OCI-LY7 (cell line): ENCODE measurements around the gene SEC14L1. TPM values are rescaled to one million over a fixed set of nuclear protein-coding genes. Genes with fewer than 3 reads are reported as not detected.

Experiments
- BruUV-seq: library from RNA; stranded (reverse); fragments of 400-500 nt; replicated peaks from 2 replicates; lab custom pipeline; 2021; lab: Mats Ljungman, UMichigan
- CTCF ChIA-PET: fragments of 300-600 bp; sonication (Branson Sonifier 250); formaldehyde crosslinking; loops from one replicate; lab custom pipeline; 2022; ENCODE audit warnings: antibody characterized with exemption; ENCODE audit not compliant: unreplicated experiment; lab: Charles Lee
- POLR2A ChIA-PET: fragments of 300-600 bp; sonication (Branson Sonifier 250); formaldehyde crosslinking; loops from one replicate; lab custom pipeline; 2022; ENCODE audit warnings: antibody characterized with exemption; lab: Charles Lee
- DNase-seq: peaks from one replicate; pipeline ENCODE4 v3.0.0-alpha.2; 2015; ENCODE audit warnings: low spot score
- H2AFZ ChIP-seq: fragments of 200-600 bp; sonication (generic), shearing (Covaris generic); 2 replicates; pipeline ENCODE4 v1.6.1; 2014; ENCODE audit warnings: mild to moderate bottlenecking, antibody characterized with exemption, low read length, moderate library complexity
- H3K27ac ChIP-seq: fragments of 200-600 bp; sonication (generic); 2 replicates; pipeline ENCODE4 v1.5.1; 2014; ENCODE audit warnings: mixed run types, low read depth, mild to moderate bottlenecking, moderate library complexity, low read length, inconsistent platforms; ENCODE audit not compliant: poor library complexity, severe bottlenecking
- H3K36me3 ChIP-seq: fragments of 200-600 bp; sonication (generic); 2 replicates; pipeline ENCODE4 v1.6.1; 2014; ENCODE audit warnings: mild to moderate bottlenecking, antibody characterized with exemption, low read length, moderate library complexity, mixed read lengths; ENCODE audit not compliant: insufficient read depth
- H3K4me1 ChIP-seq: fragments of 200-600 bp; sonication (generic); 2 replicates; pipeline ENCODE4 v1.5.1; 2014; ENCODE audit warnings: mild to moderate bottlenecking, low read length; ENCODE audit not compliant: insufficient read depth, poor library complexity, severe bottlenecking
- H3K4me2 ChIP-seq: fragments of 200-600 bp; sonication (generic); 2 replicates; pipeline ENCODE4 v1.6.1; 2014; ENCODE audit warnings: mild to moderate bottlenecking, low read length
- H3K4me3 ChIP-seq: fragments of 200-600 bp; sonication (generic); 2 replicates; pipeline ENCODE4 v1.5.1; 2014; ENCODE audit warnings: mild to moderate bottlenecking, low read depth, low read length; ENCODE audit not compliant: poor library complexity, severe bottlenecking
- H3K79me2 ChIP-seq: fragments of 200-600 bp; sonication (generic); 2 replicates; pipeline ENCODE4 v1.6.1; 2016; ENCODE audit warnings: low read depth, mild to moderate bottlenecking, low read length, moderate library complexity, mixed read lengths; ENCODE audit not compliant: insufficient read depth
- H3K9me2 ChIP-seq: fragments of 200-600 bp; sonication (generic); 2 replicates; pipeline ENCODE4 v1.6.1; 2016; ENCODE audit warnings: mild to moderate bottlenecking, low read length, mixed read lengths; ENCODE audit not compliant: insufficient read depth
- H3K9me3 ChIP-seq: fragments of 200-600 bp; sonication (generic); 2 replicates; pipeline ENCODE4 v1.6.1; 2014; ENCODE audit warnings: mild to moderate bottlenecking, mixed run types, low read length, mixed read lengths
- H4K20me1 ChIP-seq: fragments of 200-600 bp; sonication (generic); 2 replicates; pipeline ENCODE4 v1.6.1; 2014; ENCODE audit warnings: mild to moderate bottlenecking, antibody characterized with exemption, low read length, moderate library complexity, mixed read lengths; ENCODE audit not compliant: insufficient read depth
- EZH2phosphoT487 ChIP-seq: fragments of 200-600 bp; sonication (generic); IDR thresholded peaks from 2 replicates; pipeline ENCODE4 v1.6.1; 2018; ENCODE audit warnings: low read depth, borderline replicate concordance, mild to moderate bottlenecking, mixed run types, antibody characterized with exemption, low read length, moderate library complexity, mixed read lengths
- intact Hi-C: fragments of 100-400 bp; cut with micrococcal nuclease; formaldehyde crosslinking; loops from one replicate; pipeline ENCODE4 v1.10.0; 2022; ENCODE audit not compliant: unreplicated experiment
- total RNA-seq, 2 experiments: library from RNA; depleted of rRNA in 1 of 2; stranded (reverse); fragments of >200 nt in 1 of 2; shearing (Covaris generic) in 1 of 2; gene quantifications; 2 replicates each; pipeline ENCODE4 v1.2.3, GENCODE V29; 2014 to 2022
- TF ChIP-seq, protein P1 (sequence below): fragments of 200-600 bp; sonication (generic); conservative IDR thresholded peaks from 2 replicates; pipeline ENCODE4 v1.5.1; 2014; ENCODE audit warnings: mild to moderate bottlenecking, antibody characterized with exemption, low read length, moderate library complexity, mixed read lengths

The SEC14L1 gene
- total RNA-seq, 2 experiments from 2014 or later, result 137 to 227 TPM

DNA sequence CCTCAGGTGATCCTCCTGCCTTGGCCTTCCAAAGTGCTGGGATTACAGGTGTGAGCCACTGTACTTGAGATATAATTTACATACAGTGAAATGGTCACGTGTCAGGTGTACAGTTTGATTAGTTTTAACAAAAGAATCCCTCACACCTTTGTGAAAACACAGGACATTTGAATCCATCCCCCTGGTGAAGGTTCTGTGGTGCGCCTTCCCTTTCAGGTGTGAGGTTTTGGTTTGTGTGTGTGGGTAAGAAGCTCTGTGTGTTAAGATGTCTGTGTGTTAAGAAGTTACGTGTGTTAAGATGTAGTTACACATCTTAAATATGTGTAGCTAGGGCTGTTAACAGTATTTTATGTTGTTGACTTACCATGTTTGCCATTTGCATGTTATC is 4.4 kb downstream of the SEC14L1 start:
- TF ChIP-seq, protein P1, sequence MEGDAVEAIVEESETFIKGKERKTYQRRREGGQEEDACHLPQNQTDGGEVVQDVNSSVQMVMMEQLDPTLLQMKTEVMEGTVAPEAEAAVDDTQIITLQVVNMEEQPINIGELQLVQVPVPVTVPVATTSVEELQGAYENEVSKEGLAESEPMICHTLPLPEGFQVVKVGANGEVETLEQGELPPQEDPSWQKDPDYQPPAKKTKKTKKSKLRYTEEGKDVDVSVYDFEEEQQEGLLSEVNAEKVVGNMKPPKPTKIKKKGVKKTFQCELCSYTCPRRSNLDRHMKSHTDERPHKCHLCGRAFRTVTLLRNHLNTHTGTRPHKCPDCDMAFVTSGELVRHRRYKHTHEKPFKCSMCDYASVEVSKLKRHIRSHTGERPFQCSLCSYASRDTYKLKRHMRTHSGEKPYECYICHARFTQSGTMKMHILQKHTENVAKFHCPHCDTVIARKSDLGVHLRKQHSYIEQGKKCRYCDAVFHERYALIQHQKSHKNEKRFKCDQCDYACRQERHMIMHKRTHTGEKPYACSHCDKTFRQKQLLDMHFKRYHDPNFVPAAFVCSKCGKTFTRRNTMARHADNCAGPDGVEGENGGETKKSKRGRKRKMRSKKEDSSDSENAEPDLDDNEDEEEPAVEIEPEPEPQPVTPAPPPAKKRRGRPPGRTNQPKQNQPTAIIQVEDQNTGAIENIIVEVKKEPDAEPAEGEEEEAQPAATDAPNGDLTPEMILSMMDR, result no peak
- TF ChIP-seq EZH2phosphoT487, result no peak
- BruUV-seq, result no TSS peak
- Histone ChIP-seq H3K9me2 (no peaks in the 10 kb centered on the region), H3K36me3 (peaks cover 81% of the 10 kb centered on the region), H3K9me3 (no peaks in the 10 kb centered on the region), H3K27ac (peak overlapping the region; percentile 95), H3K4me3 (peak overlapping the region; percentile 93), H3K4me2 (peak overlapping the region; percentile 87), H3K4me1 (peaks cover 75% of the 10 kb centered on the region), H4K20me1 (peaks cover 21% of the 10 kb centered on the region; the same call in 1 of the 2 replicates), H3K79me2 (peaks cover 84% of the 10 kb centered on the region), H2AFZ (no peak overlapping the region)
- intact Hi-C loops, result loop anchor here (10.0 kb wide), 1 partner anchor 260 kb away; no protein-coding TSS in a partner anchor
- peak; percentile 54 for DNase-seq
- ChIA-PET POLR2A (interaction anchor here (0.5 to 2.1 kb wide), 8 partner anchors 9 to 583 kb away, joined by 3 to 9 read pairs (median 3); no protein-coding TSS in a partner anchor), CTCF (interaction anchor here (0.9 to 3.0 kb wide), 3 partner anchors 55 to 66 kb away, joined by 3 to 13 read pairs (median 3); no protein-coding TSS in a partner anchor)

DNA sequence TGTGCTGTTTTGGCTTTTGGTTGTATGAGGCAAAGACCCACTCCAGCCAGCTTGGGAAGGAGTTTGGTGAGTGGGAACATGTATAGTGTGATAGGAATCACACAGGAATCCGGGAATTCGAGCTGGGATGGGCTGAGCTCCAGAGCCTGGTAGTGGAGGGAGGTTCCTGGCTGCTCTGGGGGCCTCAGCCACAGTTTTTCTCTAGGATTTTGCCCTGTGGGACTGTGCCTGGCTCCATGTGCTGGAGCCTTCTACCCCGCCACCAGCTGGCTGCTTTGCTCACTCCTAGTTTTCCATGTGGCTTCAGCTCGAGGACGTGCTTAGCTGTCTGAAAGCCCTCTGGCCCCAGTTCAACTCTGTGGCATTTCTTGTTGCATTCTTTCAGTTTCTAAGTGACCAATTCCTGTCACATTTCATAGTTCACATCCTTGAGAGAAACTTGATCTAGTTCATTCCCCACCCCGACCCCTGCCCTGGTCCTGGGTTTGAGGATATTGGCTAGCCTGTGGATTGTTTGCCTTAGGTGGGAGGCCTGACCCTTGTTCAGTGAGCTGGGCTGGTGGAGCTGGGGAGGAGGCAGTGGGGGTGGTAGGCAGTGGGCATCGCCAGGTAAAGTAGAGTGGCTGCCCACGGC is 5.0 kb downstream of the SEC14L1 start:
- BruUV-seq, result TSS peak; percentile 4
- ChIA-PET POLR2A (interaction anchor here (0.5 to 2.1 kb wide), 12 partner anchors 8 to 584 kb away, joined by 3 to 9 read pairs (median 4); no protein-coding TSS in a partner anchor), CTCF (interaction anchor here (0.9 to 3.0 kb wide), 2 partner anchors 58 to 66 kb away, joined by 3 to 13 read pairs; no protein-coding TSS in a partner anchor)
- no peaks in the 10 kb centered on the region for H3K9me3 ChIP-seq
- H3K4me3 ChIP-seq, result peak overlapping the region; percentile 93
- no peak overlapping the region for H2AFZ ChIP-seq
- peak overlapping the region; percentile 87 for H3K4me2 ChIP-seq
- peak; percentile 46 for DNase-seq
- H3K79me2 ChIP-seq, result peaks cover 89% of the 10 kb centered on the region
- peaks cover 86% of the 10 kb centered on the region for H3K36me3 ChIP-seq
- intact Hi-C loops, result loop anchor here (2.0 to 10.0 kb wide), 4 partner anchors 37 to 259 kb away; no protein-coding TSS in a partner anchor
- TF ChIP-seq, protein P1, result no peak
- TF ChIP-seq EZH2phosphoT487, result no peak
- H3K27ac ChIP-seq, result peak overlapping the region; percentile 95
- peaks cover 80% of the 10 kb centered on the region for H3K4me1 ChIP-seq
- no peaks in the 10 kb centered on the region for H3K9me2 ChIP-seq
- H4K20me1 ChIP-seq, result peaks cover 22% of the 10 kb centered on the region; the same call in 1 of the 2 replicates
